Measurements from ENCODE around the gene ROS1.
"Not testable (repeated sequence)": the region's sequence is repeated elsewhere in the genome, so short reads cannot be mapped to it uniquely, and the experiment has no call there.

ROS1 gene

GRCh38 chr6:117264369-117264691, 161.4 kb downstream of the ROS1 start:
- DNase-seq (ENCODE audit: insufficient read length, low spot score) = no peak
- TF ChIP-seq CTCF (IDR thresholded peaks at IDR 0.05; ENCODE audit: insufficient read depth, missing control alignments) = no peak
- FAIRE-seq = no peak

- no peak for TF ChIP-seq CTCF (IDR thresholded peaks at IDR 0.05; ENCODE audit: insufficient read depth, missing control alignments)
- DNase-seq (ENCODE audit: insufficient read length, low spot score) (no peak), FAIRE-seq (no peak)
Observed at GRCh38 chr6:117263353-117263927, 162.3 kb downstream of the ROS1 start.

- no peak for TF ChIP-seq CTCF (IDR thresholded peaks at IDR 0.05; ENCODE audit: insufficient read depth, missing control alignments)
- FAIRE-seq = no peak
Observed at GRCh38 chr6:117262799-117263198, 162.9 kb downstream of the ROS1 start.

GRCh38 chr6:117253785-117254184, 172.0 kb downstream of the ROS1 start:
- DNase-seq (ENCODE audit: insufficient read length, low spot score) = no peak
- TF ChIP-seq CTCF (IDR thresholded peaks at IDR 0.05; ENCODE audit: insufficient read depth, missing control alignments) = no peak
- FAIRE-seq = no peak

More at GRCh38 chr6:117262799-117263198, 162.9 kb downstream of the ROS1 start:
- no peak for DNase-seq (ENCODE audit: insufficient read length, low spot score)

GRCh38 chr6:117244979-117245378, 180.8 kb downstream of the ROS1 start:
- DNase-seq (ENCODE audit: insufficient read length, low spot score); FAIRE-seq: not testable (repeated sequence)

- FAIRE-seq; DNase-seq (ENCODE audit: insufficient read length, low spot score): not testable (repeated sequence)
Observed at GRCh38 chr6:117244571-117244970, 181.2 kb downstream of the ROS1 start.
